ENCODE measurements around the gene PROM1. TPM values are rescaled to one million over a fixed set of nuclear protein-coding genes. Genes with fewer than 3 reads are reported as not detected.

The PROM1 gene
- total and polyA plus RNA-seq, 2 of the 8 experiments (the other 6 are each of a cell fraction or from before 2014, with no cell fraction given): 36.0 to 59.7 TPM

DNA sequence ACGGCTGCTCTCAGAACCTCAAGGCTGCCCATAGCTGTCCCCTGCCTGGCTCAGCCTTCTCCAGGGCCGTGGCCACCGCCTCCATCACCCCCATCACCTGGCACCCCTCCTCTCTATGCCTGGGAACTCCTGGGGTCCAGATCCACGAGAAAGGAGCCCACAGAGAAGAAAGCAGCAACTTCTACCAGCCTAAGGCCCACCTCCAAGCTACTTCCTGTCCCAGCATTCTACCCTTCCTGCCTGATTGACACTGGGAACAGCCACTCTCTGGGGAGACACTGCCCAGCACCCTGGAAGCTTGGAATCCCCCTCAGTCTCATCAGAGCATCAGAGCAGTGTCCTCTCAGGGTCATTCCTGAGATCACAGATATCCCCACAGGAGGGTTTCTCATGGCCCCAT is 36.9 kb upstream of the PROM1 start:
- no peak overlapping the region for H3K18ac ChIP-seq (ENCODE audit: extremely low read depth, low read length)
- H3K4me1 ChIP-seq (replicated peaks in 1 of 4; ENCODE audit: control insufficient read depth in 3 of 4, insufficient read depth in 4 of 4, low read length in 3 of 4): peaks cover 0 to 2% (median 0%) of the 10 kb centered on the region in 4 experiments; a peak in 2 of 7 replicates
- H3K4me2 ChIP-seq (ENCODE audit: insufficient read depth in 1 of 2, low read depth in 2 of 2, low read length in 2 of 2): no peak overlapping the region
- H3K56ac ChIP-seq (replicated peaks; ENCODE audit: insufficient read length, low read depth, low read length): no peak overlapping the region
- CTCF ChIA-PET (ENCODE audit: partially characterized antibody): no interaction called here
- no peaks in the 10 kb centered on the region for H3K79me2 ChIP-seq (ENCODE audit: control insufficient read depth in 1 of 2, insufficient read depth in 2 of 2, low read length in 2 of 2)
- no peak overlapping the region for H3K23ac ChIP-seq (ENCODE audit: insufficient read length)
- H2AFZ ChIP-seq (ENCODE audit: low read length): peak overlapping the region; percentile 51; the same call in 1 of the 2 replicates
- no peak overlapping the region for H3K9ac ChIP-seq (replicated peaks in 1 of 4; ENCODE audit: extremely low read depth in 1 of 4, low read depth in 3 of 4, low read length in 3 of 4)
- no peak overlapping the region for H3K27ac ChIP-seq (ENCODE audit: low read depth, low read length)
- DNase-seq (ENCODE audit: low read depth in 1 of 2, low spot score in 2 of 2) (no peak), FAIRE-seq (no peak)
- no peak overlapping the region for H2BK12ac ChIP-seq (ENCODE audit: low read depth, low read length)
- H3K9me3 ChIP-seq (ENCODE audit: insufficient read depth in 2 of 2, low read depth in 1 of 2, low read length in 1 of 2): no peaks in the 10 kb centered on the region
- H2BK5ac ChIP-seq (ENCODE audit: low read depth, low read length): no peak overlapping the region
- H2AK5ac ChIP-seq (ENCODE audit: low read depth, low read length): no peak overlapping the region
- no peak overlapping the region for H3K4ac ChIP-seq (replicated peaks; ENCODE audit: insufficient read length, low read depth, low read length)
- no peaks in the 10 kb centered on the region for H3K79me1 ChIP-seq (ENCODE audit: low read depth, low read length)
- no peak overlapping the region for H4K91ac ChIP-seq (replicated peaks; ENCODE audit: insufficient read length, low read length)
- H2BK120ac ChIP-seq (replicated peaks; ENCODE audit: low read depth, low read length): no peak overlapping the region
- no peak overlapping the region for H3K4me3 ChIP-seq (ENCODE audit: extremely low read depth in 1 of 4, insufficient read depth in 2 of 4, low read depth in 3 of 4, low read length in 4 of 4)
- no peak overlapping the region for H2BK15ac ChIP-seq (ENCODE audit: low read length)
- H2BK20ac ChIP-seq (ENCODE audit: low read length): no peak overlapping the region
- TF ChIP-seq POLR2AphosphoS5 (IDR thresholded peaks at IDR 0.05; ENCODE audit: low read depth, low read length) (no peak), KDM5A (IDR thresholded peaks at IDR 0.05; ENCODE audit: low read length) (no peak)
- H4K5ac ChIP-seq (ENCODE audit: insufficient read length, low read depth, low read length): no peak overlapping the region
- H4K8ac ChIP-seq (ENCODE audit: extremely low read depth, insufficient read depth, low read length): no peak overlapping the region
- no peaks in the 10 kb centered on the region for H3K23me2 ChIP-seq (ENCODE audit: low read depth, low read length)
- 85% methylated on average over 4 of the region's 4 CpGs; no CpG with 5 or more reads in 1 of the 2 experiments for WGBS, 2 experiments (ENCODE audit: extremely low coverage in 1 of 2, insufficient coverage in 1 of 2, insufficient read length in 1 of 2, insufficient replicate concordance in 2 of 2, low coverage in 1 of 2, low lambda C conversion rate in 2 of 2, missing lambda C conversion rate in 1 of 2)
- H3K14ac ChIP-seq (ENCODE audit: insufficient read length): no peak overlapping the region
- no peaks in the 10 kb centered on the region for H3K27me3 ChIP-seq (replicated peaks in 1 of 4; ENCODE audit: control insufficient read depth in 3 of 4, extremely low read depth in 1 of 4, insufficient read depth in 3 of 4, low read length in 3 of 4)
- POLR2A ChIA-PET (ENCODE audit: partially characterized antibody): no interaction called here
- no peaks in the 10 kb centered on the region for H4K20me1 ChIP-seq (replicated peaks in 1 of 2; ENCODE audit: control insufficient read depth in 1 of 2, insufficient read depth in 2 of 2, low read length in 2 of 2)
- H3K36me3 ChIP-seq (ENCODE audit: control insufficient read depth in 2 of 4, insufficient read depth in 4 of 4, low read length in 3 of 4): no peaks in the 10 kb centered on the region

Data from H1 (cell line).